ENCODE data around the gene TUT7.
"Not testable (repeated sequence)": the region's sequence is repeated elsewhere in the genome, so short reads cannot be mapped to it uniquely, and the experiment has no call there.

TUT7 gene

GRCh38 chr9:86354011-86354817, at the start of gene TUT7:
TSS of gene TUT7 (minus strand) at chr9:86354410. CDS start at chr9:86353199, 1,211 bp downstream.
- DNase-seq = peak; percentile 88 to 92 (median 90)

GRCh38 chr9:86402591-86402990, 48.4 kb upstream of the TUT7 start:
- DNase-seq = no peak

DNA sequence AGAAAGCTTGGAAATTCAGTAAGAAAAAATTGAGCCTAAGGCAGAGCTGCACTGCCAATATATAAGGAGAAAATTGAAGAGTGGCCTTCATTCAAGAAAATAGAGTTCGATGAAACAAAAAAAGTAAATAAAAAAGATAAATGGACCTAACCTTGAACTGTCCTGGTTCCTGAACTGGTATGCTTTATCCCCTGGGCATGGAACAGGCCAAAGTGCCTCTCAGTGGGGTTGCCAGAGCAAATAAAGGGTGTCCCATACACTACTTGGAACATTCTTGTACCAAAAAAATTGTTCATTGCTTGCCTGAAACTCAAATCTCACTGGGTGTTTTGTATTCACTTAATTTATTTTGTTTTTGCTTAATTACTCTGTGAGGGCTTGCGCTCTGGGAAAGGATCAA, 42.2 kb upstream of the TUT7 start:
- no peak for DNase-seq

DNA sequence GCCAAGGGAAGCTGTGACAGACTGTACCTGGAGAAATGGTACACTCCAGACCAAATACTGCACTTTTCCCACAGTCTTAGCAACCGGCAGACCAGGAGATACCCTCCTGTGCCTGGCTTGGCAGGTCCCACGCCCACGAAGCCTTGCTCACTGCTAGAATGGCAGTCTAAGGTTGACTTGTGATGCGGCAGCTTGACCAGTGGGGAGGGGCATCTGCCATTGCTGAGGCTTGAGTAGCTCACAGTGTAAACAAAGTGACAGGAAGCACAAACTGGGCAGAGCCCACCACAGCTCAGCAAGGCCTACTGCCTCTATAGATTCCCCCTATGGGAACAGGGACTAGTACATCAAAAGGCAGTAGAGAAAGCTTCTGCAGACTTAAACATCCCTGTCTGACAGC, 36.0 kb upstream of the TUT7 start:
- not testable (repeated sequence) for DNase-seq

DNA sequence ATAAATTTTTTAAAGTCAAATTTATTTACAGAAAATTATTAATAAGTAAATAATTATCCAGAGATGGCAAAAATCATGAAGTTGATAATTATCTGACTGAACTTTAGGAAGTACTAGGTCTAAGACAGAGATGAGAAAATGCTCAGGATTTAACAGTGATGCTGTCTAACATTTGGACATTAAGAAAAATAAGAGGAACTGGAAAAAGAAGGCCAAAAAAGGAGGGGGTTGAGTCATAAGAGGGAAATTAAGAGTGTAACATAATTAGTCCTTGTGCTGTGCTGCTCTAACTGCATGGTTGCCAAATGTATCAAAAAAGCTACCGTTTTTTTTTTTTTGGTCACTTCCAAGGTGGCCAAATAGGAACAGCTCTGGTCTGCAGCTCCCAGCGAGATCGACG, 35.4 kb upstream of the TUT7 start:
- DNase-seq = no peak

DNA sequence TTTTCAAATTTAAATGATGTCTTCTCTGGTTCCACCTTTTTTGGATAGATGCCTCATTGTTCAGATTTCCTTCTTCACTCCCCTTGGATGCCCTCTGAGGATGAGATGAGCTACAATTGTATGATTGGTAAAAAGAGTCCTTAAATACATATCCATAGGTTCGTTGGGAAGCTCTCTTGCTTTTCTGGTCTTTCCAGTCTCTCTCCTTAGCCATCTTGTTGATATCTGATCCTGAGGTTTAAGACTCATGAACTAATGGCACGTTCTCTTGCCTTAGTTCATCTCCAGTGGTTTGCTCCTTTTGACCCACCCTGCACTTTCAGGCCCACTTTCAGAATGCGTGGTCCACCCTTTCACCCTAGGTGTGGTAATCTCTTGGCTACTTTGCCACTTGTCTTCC, 33.2 kb upstream of the TUT7 start:
- DNase-seq = no peak

DNA sequence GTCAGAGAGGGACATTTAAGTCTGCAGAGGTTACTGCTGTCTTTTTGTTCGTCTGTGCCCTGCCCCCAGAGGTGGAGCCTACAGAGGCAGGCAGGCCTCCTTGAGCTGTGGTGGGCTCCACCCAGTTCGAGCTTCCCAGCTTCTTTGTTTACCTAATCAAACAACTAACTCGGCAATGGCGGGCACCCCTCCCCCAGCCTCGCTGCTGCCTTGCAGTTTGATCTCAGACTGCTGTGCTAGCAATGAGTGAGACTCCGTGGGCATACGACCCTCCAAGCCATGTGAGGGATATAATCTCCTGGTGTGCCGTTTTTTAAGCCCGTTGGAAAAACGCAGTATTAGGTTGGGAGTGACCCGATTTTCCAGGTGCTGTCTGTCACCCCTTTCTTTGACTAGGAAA, 28.8 kb upstream of the TUT7 start:
- not testable (repeated sequence) for DNase-seq

DNA sequence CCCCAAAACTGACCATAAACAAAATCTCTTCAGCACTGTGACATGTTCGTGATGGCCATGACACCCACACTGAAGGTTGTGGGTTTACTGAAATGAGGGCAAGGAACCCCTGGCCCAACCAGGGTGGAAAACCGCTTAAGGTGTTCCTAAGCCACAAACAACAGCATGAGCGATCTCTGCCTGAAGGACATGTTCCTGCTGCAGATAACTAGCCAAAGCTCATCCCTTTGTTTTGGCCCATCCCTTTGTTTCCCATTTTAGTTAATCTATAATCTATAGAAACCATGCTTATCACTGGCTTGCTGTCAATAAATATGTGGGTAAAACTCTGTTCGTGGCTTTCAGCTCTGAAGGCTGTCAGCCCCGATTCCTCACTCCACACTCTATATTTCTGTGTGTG, 21.8 kb upstream of the TUT7 start:
- no peak for DNase-seq

DNA sequence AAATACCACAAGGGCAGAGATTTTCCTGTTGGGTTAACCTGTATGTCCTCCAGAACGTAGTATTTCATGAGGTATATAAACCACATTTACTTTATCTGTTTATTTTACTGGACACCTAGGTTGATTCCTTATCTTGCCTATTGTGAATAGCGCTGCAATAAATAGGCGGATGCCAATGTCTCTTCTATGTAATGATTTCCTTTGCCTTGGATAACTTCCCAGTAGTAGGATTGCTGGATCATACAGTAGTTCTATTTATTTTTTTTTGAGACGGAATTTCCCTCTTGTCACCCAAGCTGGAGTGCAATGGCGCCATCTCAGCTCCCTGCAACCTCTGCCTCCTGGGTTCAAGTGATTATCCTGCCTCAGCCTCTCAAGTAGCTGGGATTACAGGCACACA, 15.6 kb upstream of the TUT7 start:
- no peak for DNase-seq

DNA sequence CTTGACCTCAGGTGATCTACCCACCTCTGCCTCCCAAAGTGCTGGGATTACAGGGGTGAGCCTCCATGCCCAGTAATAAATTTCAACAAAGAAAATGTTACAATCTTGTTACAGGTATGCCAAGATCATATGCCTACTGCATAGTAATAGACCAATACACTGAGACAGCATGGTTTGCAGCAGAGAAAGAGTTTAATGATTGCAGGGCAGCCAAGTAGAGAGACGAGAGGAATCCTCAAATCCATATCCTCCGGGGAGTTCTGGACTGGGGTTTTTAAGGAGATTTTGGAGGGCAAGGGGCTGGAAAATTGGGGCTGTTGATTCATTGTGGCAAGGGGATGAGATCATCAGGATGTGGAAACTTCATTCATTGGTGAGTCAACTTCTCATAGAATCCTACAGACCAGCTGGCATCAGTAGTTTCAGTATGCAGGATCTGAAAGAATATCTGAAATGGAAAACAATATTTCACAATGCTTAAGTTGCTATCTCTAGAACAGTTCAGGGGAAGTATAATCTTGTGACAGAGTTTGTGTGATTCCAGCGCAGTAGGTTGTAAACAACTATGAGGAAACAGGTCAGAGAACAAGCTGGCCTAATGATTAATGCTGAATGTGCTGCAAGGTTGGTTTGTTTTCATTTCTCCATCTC, 14.8 kb upstream of the TUT7 start:
- no peak for DNase-seq

- DNase-seq = no peak
Observed at GRCh38 chr9:86361176-86361575, 7.0 kb upstream of the TUT7 start.

DNA sequence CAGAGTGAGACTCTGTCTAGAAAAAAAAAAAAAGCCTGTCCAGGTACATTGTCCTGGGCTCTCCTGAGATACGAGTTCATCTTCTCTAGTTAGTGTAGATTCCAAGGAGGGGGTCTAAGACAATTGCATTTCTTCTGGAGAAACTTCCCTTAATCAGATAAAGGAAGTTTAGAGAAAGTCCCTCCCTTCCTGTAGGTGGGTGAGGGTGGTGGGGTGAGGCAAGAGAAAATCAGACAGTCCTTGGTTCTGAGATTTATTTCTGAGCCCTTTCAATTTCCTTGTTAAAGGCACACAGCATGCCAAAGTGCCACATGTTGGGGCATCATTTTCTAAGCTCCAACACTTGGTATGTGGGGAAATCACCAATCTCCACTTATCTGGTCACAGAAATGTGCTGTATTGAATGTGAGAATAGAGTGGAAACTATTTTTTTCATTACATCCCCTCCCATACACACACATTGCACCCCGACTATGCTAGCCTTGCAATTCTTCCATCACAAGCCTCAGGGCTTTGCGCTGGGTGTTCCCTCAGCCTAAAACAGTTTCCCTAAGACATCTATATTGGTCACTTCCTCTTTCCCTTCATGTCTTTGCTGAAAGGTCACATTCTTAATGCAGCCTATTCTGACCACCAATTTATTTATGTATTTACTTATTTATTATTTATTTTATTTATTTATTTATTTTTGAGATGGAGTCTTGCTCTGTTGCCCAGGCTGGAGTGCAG, 5.1 kb upstream of the TUT7 start:
- DNase-seq = no peak

GRCh38 chr9:86356871-86357866, 3.0 kb upstream of the TUT7 start:
- DNase-seq = no peak

GRCh38 chr9:86355814-86356213, 1.6 kb upstream of the TUT7 start:
- DNase-seq = no peak

GRCh38 chr9:86354818-86355309, 654 bp upstream of the TUT7 start:
- DNase-seq = peak in 1 of 4 experiments; percentile 14

GRCh38 chr9:86353655-86354010, 577 bp downstream of the TUT7 start:
- DNase-seq = no peak

DNA sequence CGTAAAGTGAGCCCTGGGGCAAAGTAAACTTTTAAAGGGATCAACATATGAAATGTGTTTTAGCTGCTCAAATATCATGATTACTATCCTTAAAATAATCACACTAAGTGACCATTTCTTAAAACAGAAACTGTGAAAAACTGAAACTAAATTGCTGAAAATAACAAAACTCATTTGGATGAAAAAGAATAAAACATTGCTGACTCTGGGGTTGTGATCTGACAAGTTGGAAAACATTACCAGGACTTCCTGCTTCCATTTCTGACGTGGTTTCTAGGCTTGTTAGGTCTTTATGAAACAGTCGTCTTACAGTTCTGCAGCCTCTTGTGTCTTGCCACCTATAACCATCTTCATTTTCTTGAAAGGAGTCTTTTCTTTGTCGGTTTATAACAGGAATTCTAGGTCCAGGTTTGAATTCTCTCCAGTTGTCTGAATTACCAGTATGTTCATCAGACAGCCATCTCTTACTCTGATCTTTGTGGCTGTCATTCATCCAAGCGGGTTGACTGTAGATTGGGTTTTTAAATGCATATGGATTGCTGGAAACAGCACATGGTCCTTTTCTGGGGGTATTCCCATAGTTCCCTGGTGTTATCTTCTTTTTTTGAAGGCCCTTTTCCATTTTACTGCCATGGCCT, 1.7 kb downstream of the TUT7 start:
- no peak for DNase-seq

GRCh38 chr9:86351880-86352279, 2.3 kb downstream of the TUT7 start:
- DNase-seq = no peak

- no peak for DNase-seq
Observed at GRCh38 chr9:86350006-86350760, 4.0 kb downstream of the TUT7 start.

- no peak for DNase-seq
Observed at GRCh38 chr9:86349271-86349670, 4.9 kb downstream of the TUT7 start.

GRCh38 chr9:86347991-86348390, 6.2 kb downstream of the TUT7 start:
- no peak for DNase-seq

Data from activated CD4-positive, CD25-positive, alpha-beta regulatory T cell (primary cell).